ENCODE measurements around the gene FTMT.
"Not testable (repeated sequence)": the region's sequence is repeated elsewhere in the genome, so short reads cannot be mapped to it uniquely, and the experiment has no call there.

Gene FTMT

GRCh38 chr5:121851643-121852574 is at the start of gene FTMT:
TSS of gene FTMT (plus strand) at chr5:121851882. CDS start at chr5:121851964, 82 bp downstream.
- Mint-ChIP-seq H3K9me3 (no peaks in the 10 kb centered on the region), H3K36me3 (no peaks in the 10 kb centered on the region), H3K27me3 (no peaks in the 10 kb centered on the region), H3K27ac (no peak within 1 kb of the TSS), H3K4me1 (no peaks in the 10 kb centered on the region), H3K4me3 (no peak within 1 kb of the TSS)
- DNase-seq: no peak
- no peak for ATAC-seq (replicated peaks)

- H3K36me3 Mint-ChIP-seq; H3K27me3 Mint-ChIP-seq; H3K4me3 Mint-ChIP-seq; ATAC-seq (replicated peaks); H3K27ac Mint-ChIP-seq; H3K4me1 Mint-ChIP-seq; DNase-seq: not testable (repeated sequence)
- peaks cover 14 to 15% of the 10 kb centered on the region in 2 donors for H3K9me3 Mint-ChIP-seq
Measured at GRCh38 chr5:121805251-121805650, 46.4 kb upstream of the FTMT start.

DNA sequence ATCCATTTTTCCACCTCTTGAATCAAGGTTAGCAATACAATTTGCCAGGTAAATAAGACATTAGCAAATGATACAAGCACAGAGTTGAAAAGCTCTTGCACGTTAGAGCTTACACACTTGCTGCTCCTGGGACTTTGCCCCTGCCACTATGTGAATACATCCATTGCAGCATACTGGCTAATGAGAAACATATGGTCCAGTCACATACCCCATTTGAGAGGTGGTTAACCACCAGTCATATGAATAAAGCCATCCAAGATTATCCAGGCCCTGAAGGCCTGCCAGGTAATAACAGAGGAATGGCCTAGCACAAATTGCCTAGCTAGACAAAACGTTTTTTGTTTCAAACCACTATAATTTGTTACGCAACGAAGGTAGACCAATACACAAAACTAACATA is 45.8 kb upstream of the FTMT start:
- Mint-ChIP-seq H3K27me3 (no peaks in the 10 kb centered on the region), H3K9me3 (peaks cover 15% of the 10 kb centered on the region in 2 donors), H3K27ac (no peak overlapping the region), H3K4me3 (no peak overlapping the region), H3K4me1 (no peaks in the 10 kb centered on the region), H3K36me3 (no peaks in the 10 kb centered on the region)
- no peak for DNase-seq
- no peak for ATAC-seq (replicated peaks)

DNA sequence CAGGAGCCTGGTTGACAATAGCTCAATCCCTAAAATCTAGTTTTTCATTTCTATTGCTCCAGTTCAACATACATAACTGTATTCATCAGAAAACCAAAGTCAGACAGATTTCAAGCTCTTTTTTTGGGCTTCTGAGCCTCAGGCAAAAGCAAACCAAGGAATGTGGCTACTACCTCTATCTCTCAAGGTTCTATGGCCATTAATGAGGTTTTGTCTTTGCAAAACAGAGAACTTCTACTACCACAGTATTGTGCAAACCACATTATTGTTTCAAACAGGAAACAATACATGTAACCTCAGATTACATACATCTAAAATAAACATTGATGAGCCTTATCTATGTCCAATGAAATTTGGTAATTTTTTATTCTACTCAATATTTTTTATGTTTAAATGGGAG is 35.5 kb upstream of the FTMT start:
- Mint-ChIP-seq H3K36me3 (no peaks in the 10 kb centered on the region), H3K27ac (no peak overlapping the region), H3K4me1 (no peaks in the 10 kb centered on the region), H3K9me3 (peaks cover 0 to 2% of the 10 kb centered on the region in 2 donors), H3K4me3 (no peak overlapping the region), H3K27me3 (no peaks in the 10 kb centered on the region)
- ATAC-seq (replicated peaks) (no peak), DNase-seq (no peak)

- no peaks in the 10 kb centered on the region for H3K36me3 Mint-ChIP-seq
- H3K9me3 Mint-ChIP-seq: peaks cover 5 to 6% of the 10 kb centered on the region in 2 donors
- no peak overlapping the region for H3K27ac Mint-ChIP-seq
- no peaks in the 10 kb centered on the region for H3K27me3 Mint-ChIP-seq
- ATAC-seq (replicated peaks) (no peak), DNase-seq (no peak)
- H3K4me3 Mint-ChIP-seq: no peak overlapping the region
- no peaks in the 10 kb centered on the region for H3K4me1 Mint-ChIP-seq
Measured at GRCh38 chr5:121819682-121820261, 31.9 kb upstream of the FTMT start.

DNA sequence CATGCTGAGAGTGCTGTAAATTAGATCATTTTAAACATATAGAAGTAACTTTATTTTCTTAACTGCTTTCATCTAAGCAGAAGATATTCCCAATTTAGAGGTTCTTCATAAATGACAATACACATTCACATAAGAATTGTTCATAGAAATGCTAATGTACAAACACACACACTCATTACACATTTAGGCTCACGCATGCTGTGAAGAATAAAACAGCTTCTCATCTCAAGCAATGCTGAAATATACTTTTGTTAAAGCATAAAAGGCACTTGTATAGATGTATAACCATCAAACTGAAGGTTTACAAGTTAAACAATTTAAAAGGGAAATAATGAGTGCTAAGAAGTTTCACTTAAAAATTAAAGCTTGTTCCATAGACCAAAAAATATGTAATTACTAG is 18.1 kb upstream of the FTMT start:
- no peak overlapping the region for H3K4me3 Mint-ChIP-seq

GRCh38 chr5:121834021-121834420 is 17.7 kb upstream of the FTMT start:
- no peak for ATAC-seq (replicated peaks)
- no peak for DNase-seq
- Mint-ChIP-seq H3K4me3 (no peak overlapping the region), H3K27me3 (no peaks in the 10 kb centered on the region), H3K9me3 (peaks cover 5 to 6% of the 10 kb centered on the region in 2 donors), H3K4me1 (no peaks in the 10 kb centered on the region), H3K36me3 (no peaks in the 10 kb centered on the region), H3K27ac (no peak overlapping the region)

More for the DNA sequence above, 18.1 kb upstream of the FTMT start:
- DNase-seq (no peak), ATAC-seq (replicated peaks) (no peak)
- H3K27ac Mint-ChIP-seq: no peak overlapping the region
- no peaks in the 10 kb centered on the region for H3K36me3 Mint-ChIP-seq
- H3K27me3 Mint-ChIP-seq: no peaks in the 10 kb centered on the region
- H3K4me1 Mint-ChIP-seq: no peaks in the 10 kb centered on the region
- H3K9me3 Mint-ChIP-seq: peaks cover 5 to 6% of the 10 kb centered on the region in 2 donors

DNA sequence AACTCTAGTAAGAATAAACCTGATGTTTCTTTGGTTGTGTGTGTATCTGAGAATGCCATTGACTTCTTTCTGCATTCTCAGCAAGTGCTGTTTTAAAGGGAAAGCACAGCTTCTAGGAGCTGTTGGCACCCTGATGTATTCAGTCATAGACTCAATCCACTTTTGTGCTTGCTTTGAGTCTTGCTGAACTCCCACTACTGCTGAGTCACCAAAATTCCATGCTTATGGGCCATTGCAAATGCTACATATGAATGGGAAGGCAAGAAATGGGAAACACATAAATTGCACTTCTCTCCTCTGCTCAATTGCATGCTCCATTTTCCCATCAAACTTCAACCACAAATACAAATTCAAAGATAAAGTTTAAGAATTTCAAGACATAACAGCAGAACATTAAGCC is 9.8 kb upstream of the FTMT start:
- H3K27me3 Mint-ChIP-seq: no peaks in the 10 kb centered on the region
- no peaks in the 10 kb centered on the region for H3K4me1 Mint-ChIP-seq
- no peaks in the 10 kb centered on the region for H3K36me3 Mint-ChIP-seq
- H3K27ac Mint-ChIP-seq: no peak overlapping the region
- DNase-seq (no peak), ATAC-seq (replicated peaks) (no peak)
- no peaks in the 10 kb centered on the region for H3K9me3 Mint-ChIP-seq
- H3K4me3 Mint-ChIP-seq: no peak overlapping the region

GRCh38 chr5:121850272-121850671 is 1.4 kb upstream of the FTMT start:
- Mint-ChIP-seq H3K27me3 (no peaks in the 10 kb centered on the region), H3K4me3 (no peak overlapping the region), H3K4me1 (no peaks in the 10 kb centered on the region), H3K27ac (no peak overlapping the region), H3K9me3 (no peaks in the 10 kb centered on the region), H3K36me3 (no peaks in the 10 kb centered on the region)
- DNase-seq (no peak), ATAC-seq (replicated peaks) (no peak)

DNA sequence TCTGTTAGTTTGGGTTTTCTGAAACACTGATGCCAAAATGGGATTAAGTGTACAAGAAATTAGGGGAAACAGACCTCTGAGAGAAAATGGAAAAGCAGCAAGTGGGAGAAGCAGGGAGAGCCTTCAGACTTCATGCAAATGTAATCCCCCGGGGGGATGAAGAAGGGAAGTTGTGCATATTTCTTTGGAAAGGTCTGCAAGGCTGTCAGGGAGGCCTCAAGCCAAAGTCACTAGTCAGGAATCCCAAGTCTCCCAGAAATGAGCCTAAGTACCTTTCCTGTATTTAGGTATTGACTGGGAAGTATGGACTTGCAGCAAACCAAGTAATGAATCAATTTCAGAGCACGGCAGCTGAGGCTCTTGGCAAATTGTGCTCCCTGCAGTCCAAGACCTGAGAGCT is 2.2 kb downstream of the FTMT start:
- no peak for ATAC-seq (replicated peaks)
- no peak for DNase-seq
- H3K27ac Mint-ChIP-seq: no peak overlapping the region
- no peak overlapping the region for H3K4me3 Mint-ChIP-seq
- no peaks in the 10 kb centered on the region for H3K27me3 Mint-ChIP-seq
- no peaks in the 10 kb centered on the region for H3K9me3 Mint-ChIP-seq
- no peaks in the 10 kb centered on the region for H3K4me1 Mint-ChIP-seq
- no peaks in the 10 kb centered on the region for H3K36me3 Mint-ChIP-seq

- no peak for ATAC-seq (replicated peaks)
- Mint-ChIP-seq H3K9me3 (no peaks in the 10 kb centered on the region), H3K36me3 (no peaks in the 10 kb centered on the region), H3K27me3 (no peaks in the 10 kb centered on the region), H3K27ac (no peak overlapping the region), H3K4me1 (no peaks in the 10 kb centered on the region), H3K4me3 (no peak overlapping the region)
- no peak for DNase-seq
Measured at GRCh38 chr5:121862801-121863200, 11.1 kb downstream of the FTMT start.

DNA sequence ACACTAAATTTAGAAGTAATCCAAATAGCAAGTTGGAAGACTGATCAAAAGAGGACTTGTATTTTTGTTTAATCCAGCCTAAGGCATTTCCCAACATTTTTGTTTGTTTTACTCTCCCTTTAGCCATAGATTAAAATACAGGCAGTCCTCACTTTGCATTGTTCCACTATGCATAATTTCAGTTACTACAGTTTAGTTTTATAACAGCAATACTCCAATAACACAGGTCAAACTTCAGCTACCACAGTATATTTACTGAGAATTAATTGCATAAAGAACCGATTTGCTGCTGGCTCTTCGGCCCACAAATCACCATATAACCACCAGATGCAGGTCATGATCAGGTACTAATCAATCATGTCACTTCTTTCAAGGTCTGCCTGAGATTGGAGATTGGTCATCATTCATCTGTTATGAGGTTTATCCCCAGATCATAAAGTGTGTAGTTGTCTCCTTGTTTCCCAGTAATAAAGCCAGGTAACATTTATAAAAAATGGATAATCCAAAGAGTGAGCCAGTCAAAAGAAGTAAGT is 12.1 kb downstream of the FTMT start:
- Mint-ChIP-seq H3K36me3 (no peaks in the 10 kb centered on the region), H3K4me1 (no peaks in the 10 kb centered on the region), H3K27me3 (no peaks in the 10 kb centered on the region), H3K27ac (no peak overlapping the region), H3K9me3 (no peaks in the 10 kb centered on the region), H3K4me3 (no peak overlapping the region)
- ATAC-seq (replicated peaks): no peak
- no peak for DNase-seq

DNA sequence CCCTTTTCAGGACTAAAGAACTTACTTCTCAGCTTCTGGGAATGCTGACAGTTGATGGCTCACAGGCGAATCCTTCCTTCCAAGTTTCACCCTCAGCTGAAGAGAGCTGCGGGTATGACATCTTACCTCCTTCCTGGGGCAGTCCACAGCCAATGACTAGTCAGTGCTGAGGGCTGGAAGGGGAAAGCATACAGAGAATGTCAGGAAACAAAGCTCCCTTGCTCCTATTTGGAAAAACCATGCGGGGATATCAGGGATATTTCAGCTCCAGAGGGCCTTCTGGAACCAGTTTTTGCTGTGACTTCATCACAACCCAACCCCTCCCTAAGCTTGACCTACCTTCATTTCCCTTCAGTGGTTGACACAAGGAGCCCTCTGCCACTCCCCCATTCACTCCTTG is 15.7 kb downstream of the FTMT start:
- Mint-ChIP-seq H3K4me1 (no peaks in the 10 kb centered on the region), H3K36me3 (no peaks in the 10 kb centered on the region), H3K9me3 (no peaks in the 10 kb centered on the region), H3K27me3 (no peaks in the 10 kb centered on the region), H3K27ac (no peak overlapping the region), H3K4me3 (no peak overlapping the region)
- DNase-seq (no peak), ATAC-seq (replicated peaks) (no peak)

- no peaks in the 10 kb centered on the region for H3K9me3 Mint-ChIP-seq
- no peak overlapping the region for H3K4me3 Mint-ChIP-seq
- no peaks in the 10 kb centered on the region for H3K36me3 Mint-ChIP-seq
- no peaks in the 10 kb centered on the region for H3K27me3 Mint-ChIP-seq
- no peak for DNase-seq
- no peak overlapping the region for H3K27ac Mint-ChIP-seq
- no peak for ATAC-seq (replicated peaks)
- no peaks in the 10 kb centered on the region for H3K4me1 Mint-ChIP-seq
Measured at GRCh38 chr5:121870489-121870888, 18.8 kb downstream of the FTMT start.

DNA sequence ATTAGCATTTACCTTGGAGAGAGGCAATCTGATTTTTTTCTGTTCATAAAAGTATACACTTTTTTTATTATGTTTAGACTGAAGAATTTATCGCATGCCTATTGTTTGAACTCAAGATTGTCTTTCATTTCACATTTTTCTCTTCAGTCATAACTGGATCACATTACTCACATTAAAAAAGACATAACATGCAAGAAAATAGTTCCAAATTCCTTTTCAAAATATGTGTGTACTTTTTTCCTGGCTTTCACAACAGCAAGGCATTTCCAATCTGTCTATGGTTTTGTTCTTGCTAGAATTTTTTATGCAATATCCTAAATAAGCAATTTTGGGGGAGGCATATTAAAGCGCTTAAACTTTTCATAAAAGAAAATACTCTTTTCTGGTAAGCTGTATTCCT is 21.2 kb downstream of the FTMT start:
- H3K9me3 Mint-ChIP-seq: no peaks in the 10 kb centered on the region
- no peaks in the 10 kb centered on the region for H3K27me3 Mint-ChIP-seq

More for the DNA sequence above, 21.2 kb downstream of the FTMT start:
- Mint-ChIP-seq H3K27ac (no peak overlapping the region), H3K4me1 (no peaks in the 10 kb centered on the region), H3K36me3 (no peaks in the 10 kb centered on the region), H3K4me3 (no peak overlapping the region)
- DNase-seq (no peak), ATAC-seq (replicated peaks) (no peak)
